Stomach smooth muscle (tissue), 2 donors: ENCODE data around the gene NPPA.

Experiments used
- H3K27ac ChIP-seq: one replicate; pipeline ENCODE4 v1.7.0; 2013; ENCODE audit warnings: mild to moderate bottlenecking, low read length, inconsistent platforms
- H3K27me3 ChIP-seq, 2 donors: one replicate each; pipeline ENCODE4 v1.7.0; 2013; ENCODE audit warnings: low read length in 2 of 2; ENCODE audit not compliant: insufficient read depth in 2 of 2, control insufficient read depth in 1 of 2
- H3K36me3 ChIP-seq, 2 donors: one replicate each; pipeline ENCODE4 v1.7.0; 2013; ENCODE audit warnings: low read length in 2 of 2; ENCODE audit not compliant: control insufficient read depth in 2 of 2, insufficient read depth in 2 of 2
- H3K4me1 ChIP-seq: one replicate; pipeline ENCODE4 v1.7.0; 2013; ENCODE audit warnings: low read length; ENCODE audit not compliant: control insufficient read depth, insufficient read depth
- H3K4me3 ChIP-seq, 2 donors: one replicate each; pipeline ENCODE4 v1.7.0; 2013; ENCODE audit warnings: low read length in 2 of 2
- H3K9ac ChIP-seq, 2 donors: one replicate each; pipeline ENCODE4 v1.7.0; 2013; ENCODE audit warnings: low read length in 2 of 2, mild to moderate bottlenecking in 1 of 2
- H3K9me3 ChIP-seq, 2 donors: one replicate each; pipeline ENCODE4 v1.7.0; 2013; ENCODE audit warnings: low read length in 2 of 2; ENCODE audit not compliant: control insufficient read depth in 2 of 2
- donor health status: healthy.
- donor health status: Pancreatic carcinoma.

NPPA gene

GRCh38 chr1:11858158-11858557 is 10.6 kb upstream of the NPPA start:
- Histone ChIP-seq H3K36me3 (no peaks in the 10 kb centered on the region), H3K9me3 (no peaks in the 10 kb centered on the region), H3K27ac (no peak overlapping the region), H3K27me3 (peaks cover 38 to 44% of the 10 kb centered on the region in 2 donors), H3K9ac (no peak overlapping the region), H3K4me3 (no peak overlapping the region), H3K4me1 (peaks cover 4% of the 10 kb centered on the region)

GRCh38 chr1:11857164-11857851 is 9.7 kb upstream of the NPPA start:
- H3K27me3 ChIP-seq: peaks cover 35 to 44% of the 10 kb centered on the region in 2 donors

GRCh38 chr1:11856698-11857097 is 9.1 kb upstream of the NPPA start:
- Histone ChIP-seq H3K36me3 (no peaks in the 10 kb centered on the region), H3K4me1 (peaks cover 4% of the 10 kb centered on the region), H3K9me3 (no peaks in the 10 kb centered on the region), H3K27me3 (peaks cover 35 to 44% of the 10 kb centered on the region in 2 donors), H3K27ac (no peak overlapping the region), H3K4me3 (no peak overlapping the region), H3K9ac (no peak overlapping the region)

More at GRCh38 chr1:11857164-11857851, 9.7 kb upstream of the NPPA start:
- Histone ChIP-seq H3K36me3 (no peaks in the 10 kb centered on the region), H3K4me1 (peaks cover 4% of the 10 kb centered on the region), H3K9ac (no peak overlapping the region), H3K4me3 (no peak overlapping the region), H3K9me3 (no peaks in the 10 kb centered on the region), H3K27ac (no peak overlapping the region)

- H3K4me1 ChIP-seq: peaks cover 4% of the 10 kb centered on the region
- H3K9me3 ChIP-seq: no peaks in the 10 kb centered on the region
- H3K27ac ChIP-seq: no peak overlapping the region
- H3K27me3 ChIP-seq: peaks cover 30 to 36% of the 10 kb centered on the region in 2 donors
- H3K9ac ChIP-seq: no peak overlapping the region
- H3K4me3 ChIP-seq: no peak overlapping the region
- no peaks in the 10 kb centered on the region for H3K36me3 ChIP-seq
These were observed 7.8 kb upstream of the NPPA start for GRCh38 chr1:11855430-11855829.

DNA sequence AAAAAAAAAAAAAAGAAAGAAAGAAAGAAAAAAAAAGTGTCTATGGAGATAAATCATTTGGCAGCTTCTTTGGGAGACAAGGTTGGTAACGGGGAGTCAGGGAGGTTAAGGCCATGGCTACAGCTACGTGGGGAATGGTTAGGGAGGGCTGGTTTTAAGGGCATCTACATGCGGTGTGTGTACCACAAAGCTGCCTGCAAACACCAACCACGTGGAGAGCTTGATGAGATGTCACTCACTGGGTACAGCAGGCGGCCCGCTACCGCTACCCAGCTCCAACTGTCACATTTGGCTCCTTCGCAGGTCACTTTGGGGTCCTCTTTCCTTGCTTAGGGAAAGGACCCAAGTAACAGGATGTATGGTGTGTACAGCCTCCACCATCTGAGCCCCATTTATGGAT is 6.9 kb upstream of the NPPA start:
- H3K27ac ChIP-seq: no peak overlapping the region
- no peaks in the 10 kb centered on the region for H3K36me3 ChIP-seq
- H3K9ac ChIP-seq: no peak overlapping the region
- H3K27me3 ChIP-seq: peaks cover 26 to 29% of the 10 kb centered on the region in 2 donors
- H3K4me3 ChIP-seq: no peak overlapping the region
- no peaks in the 10 kb centered on the region for H3K9me3 ChIP-seq
- peaks cover 4% of the 10 kb centered on the region for H3K4me1 ChIP-seq

GRCh38 chr1:11851180-11851579 is 3.6 kb upstream of the NPPA start:
- no peaks in the 10 kb centered on the region for H3K36me3 ChIP-seq
- no peak overlapping the region for H3K4me3 ChIP-seq
- no peak overlapping the region for H3K9ac ChIP-seq

GRCh38 chr1:11850156-11850555 is 2.6 kb upstream of the NPPA start:
- H3K9me3 ChIP-seq: no peaks in the 10 kb centered on the region
- H3K9ac ChIP-seq: no peak overlapping the region
- peaks cover 0 to 5% of the 10 kb centered on the region in 2 donors for H3K27me3 ChIP-seq
- no peak overlapping the region for H3K4me3 ChIP-seq
- peaks cover 9% of the 10 kb centered on the region for H3K4me1 ChIP-seq
- H3K36me3 ChIP-seq: peaks cover 0 to 5% of the 10 kb centered on the region in 2 donors
- no peak overlapping the region for H3K27ac ChIP-seq

More at GRCh38 chr1:11851180-11851579, 3.6 kb upstream of the NPPA start:
- Histone ChIP-seq H3K9me3 (no peaks in the 10 kb centered on the region), H3K27ac (no peak overlapping the region), H3K4me1 (peaks cover 9% of the 10 kb centered on the region), H3K27me3 (peaks cover 0 to 5% of the 10 kb centered on the region in 2 donors)

DNA sequence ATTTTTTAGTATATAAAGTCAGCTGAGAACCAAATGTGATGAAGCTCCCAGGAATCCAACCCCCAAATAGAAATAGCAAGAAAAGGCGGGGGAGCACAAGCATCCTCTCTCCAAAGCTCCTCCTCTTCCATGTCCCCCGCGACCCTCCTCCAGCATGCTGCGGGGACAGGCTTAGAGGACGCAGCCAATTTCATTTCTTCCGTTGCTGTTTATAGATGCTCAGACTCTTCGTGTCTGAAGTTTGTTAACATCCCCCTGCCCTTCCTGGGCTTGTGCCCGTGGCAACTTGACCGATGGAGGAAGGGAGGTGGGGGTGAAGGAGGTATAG is 754 bp upstream of the NPPA start:
- Histone ChIP-seq H3K27ac (no peak overlapping the region), H3K27me3 (no peaks in the 10 kb centered on the region), H3K9ac (no peak overlapping the region), H3K9me3 (no peaks in the 10 kb centered on the region), H3K36me3 (peaks cover 9 to 17% of the 10 kb centered on the region in 2 donors), H3K4me3 (no peak overlapping the region), H3K4me1 (peaks cover 9% of the 10 kb centered on the region)

- Histone ChIP-seq H3K9ac (no peak overlapping the region), H3K27ac (no peak overlapping the region), H3K27me3 (no peaks in the 10 kb centered on the region), H3K4me3 (no peak overlapping the region), H3K4me1 (peaks cover 9% of the 10 kb centered on the region), H3K9me3 (no peaks in the 10 kb centered on the region), H3K36me3 (peaks cover 20 to 35% of the 10 kb centered on the region in 2 donors)
These were observed 1.8 kb downstream of the NPPA start for GRCh38 chr1:11845641-11846335.

GRCh38 chr1:11842154-11843041 is 5.2 kb downstream of the NPPA start:
- no peaks in the 10 kb centered on the region for H3K4me1 ChIP-seq
- H3K27ac ChIP-seq: no peak overlapping the region
- H3K36me3 ChIP-seq: peaks cover 48 to 59% of the 10 kb centered on the region in 2 donors
- no peak overlapping the region for H3K4me3 ChIP-seq
- H3K9ac ChIP-seq: no peak overlapping the region
- no peaks in the 10 kb centered on the region for H3K9me3 ChIP-seq
- no peaks in the 10 kb centered on the region for H3K27me3 ChIP-seq
